PC-3 (cell line): ENCODE results near the gene MSMO1.

ENCODE experiments used
- CTCF ChIP-seq: fragments of 300-600 bp; sonication (generic); conservative IDR thresholded peaks from 2 replicates; pipeline ENCODE4 v1.5.1; 2017; ENCODE audit warnings: antibody characterized with exemption, low read depth, mild to moderate bottlenecking, low read length
- EZH2phosphoT487 ChIP-seq: fragments of 300-600 bp; sonication (generic); IDR thresholded peaks from 2 replicates; pipeline ENCODE4 v1.6.1; 2018; ENCODE audit warnings: mild to moderate bottlenecking, antibody characterized with exemption, low read length, borderline replicate concordance

- TF ChIP-seq CTCF = no peak
- no peak for TF ChIP-seq EZH2phosphoT487
Observed at GRCh38 chr4:165360041-165360695, 32.7 kb downstream of the MSMO1 start.
